Neuron (in vitro differentiated cells): ENCODE data around the gene PDCL2.
"Not testable (repeated sequence)": the region's sequence is repeated elsewhere in the genome, so short reads cannot be mapped to it uniquely, and the experiment has no call there.

Experiments used
- H2AFZ ChIP-seq: one replicate; pipeline ENCODE4 v1.6.1; 2013; ENCODE audit warnings: low read depth, mild to moderate bottlenecking, inconsistent platforms, low read length, moderate library complexity
- H3K27me3 ChIP-seq: one replicate; pipeline ENCODE4 v1.6.1; 2013; ENCODE audit warnings: low read length; ENCODE audit not compliant: insufficient read depth
- H3K36me3 ChIP-seq: one replicate; pipeline ENCODE4 v1.6.1; 2013; ENCODE audit warnings: low read length; ENCODE audit not compliant: insufficient read depth
- H3K4me1 ChIP-seq: one replicate; pipeline ENCODE4 v1.6.1; 2013; ENCODE audit warnings: low read length; ENCODE audit not compliant: insufficient read depth
- H3K4me3 ChIP-seq: 2 replicates; pipeline ENCODE4 v1.5.1; 2013; ENCODE audit warnings: mild to moderate bottlenecking, low read length, moderate library complexity
- H3K9me3 ChIP-seq: one replicate; pipeline ENCODE4 v1.6.1; 2013; ENCODE audit warnings: low read length

The PDCL2 gene

DNA sequence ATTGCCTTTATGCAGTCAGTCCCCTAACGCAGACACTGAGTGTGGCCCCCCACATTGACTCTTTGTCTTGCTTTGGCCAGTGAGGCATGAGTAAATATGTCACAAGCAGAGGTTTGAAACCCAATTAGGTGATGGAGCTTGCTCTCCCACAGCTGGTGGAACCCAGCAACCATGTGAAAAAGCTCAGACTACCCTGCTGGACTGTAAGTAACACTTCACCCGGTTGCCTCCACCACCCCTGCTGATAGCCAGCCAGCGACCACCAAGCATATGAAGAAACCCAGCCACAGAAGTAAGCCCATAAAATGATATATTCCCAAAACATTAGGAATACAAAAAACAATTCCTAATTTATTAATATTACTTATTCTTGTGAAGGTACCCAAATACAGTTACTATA, 21.6 kb upstream of the PDCL2 start:
- Histone ChIP-seq H3K36me3 (peaks cover 10% of the 10 kb centered on the region), H2AFZ (no peak overlapping the region), H3K9me3 (no peaks in the 10 kb centered on the region), H3K4me3 (no peak overlapping the region), H3K27me3 (no peaks in the 10 kb centered on the region), H3K4me1 (peaks cover 2% of the 10 kb centered on the region)

- Histone ChIP-seq H2AFZ (no peak overlapping the region), H3K4me3 (no peak overlapping the region), H3K9me3 (no peaks in the 10 kb centered on the region), H3K4me1 (peaks cover 2% of the 10 kb centered on the region), H3K36me3 (peaks cover 12% of the 10 kb centered on the region), H3K27me3 (no peaks in the 10 kb centered on the region)
Measured at GRCh38 chr4:55612341-55612740, 20.3 kb upstream of the PDCL2 start.

DNA sequence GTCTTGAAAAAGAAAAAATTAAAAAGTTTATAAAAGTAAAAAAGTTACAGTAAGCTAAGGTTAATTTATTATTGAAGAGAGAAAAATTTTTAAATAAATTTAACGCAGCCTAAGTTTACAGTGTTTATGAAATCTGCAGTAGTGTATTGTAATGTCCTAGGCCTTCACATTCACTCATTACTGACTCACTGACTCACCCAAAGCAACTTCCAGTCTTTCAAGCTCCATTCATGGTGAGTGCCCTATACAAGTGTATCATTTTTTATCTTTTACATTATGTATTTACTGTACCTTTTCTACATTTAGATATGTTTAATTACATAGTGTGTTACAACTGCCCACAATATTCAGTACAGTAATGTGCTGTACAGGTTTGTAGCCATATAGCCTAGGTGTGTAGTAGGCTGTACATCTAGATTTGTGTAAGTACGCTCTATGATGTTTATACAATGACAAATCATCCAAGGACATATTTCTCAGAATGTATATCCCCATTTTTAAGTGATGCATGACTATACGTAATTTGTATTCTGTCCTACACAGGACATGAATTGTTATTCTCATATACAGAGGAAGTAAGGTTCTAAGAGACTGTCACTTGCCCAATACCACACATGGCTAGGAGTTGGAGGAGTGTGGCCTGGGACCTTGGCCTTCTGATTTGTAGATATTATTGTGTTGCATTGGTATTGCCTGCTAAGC, 19.5 kb upstream of the PDCL2 start:
- peaks cover 12% of the 10 kb centered on the region for H3K36me3 ChIP-seq

DNA sequence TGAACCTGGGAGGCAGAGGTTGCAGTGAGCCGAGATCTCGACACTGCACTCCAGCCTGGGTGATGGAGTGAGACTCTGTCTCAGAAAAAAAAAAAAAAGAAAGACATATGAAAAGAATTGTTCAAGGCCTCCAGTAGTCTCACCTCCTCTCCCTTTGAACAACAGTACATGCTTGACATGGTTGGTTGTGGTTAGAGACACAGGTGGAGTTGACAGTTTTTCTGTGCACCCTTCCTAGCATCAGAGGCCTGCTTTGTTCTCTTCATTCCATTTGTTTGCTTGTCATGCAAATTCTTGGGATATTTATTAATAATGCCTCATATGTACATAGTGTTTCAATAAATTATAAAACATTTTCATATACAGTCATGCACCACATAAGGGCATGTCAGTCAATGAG, 18.3 kb upstream of the PDCL2 start:
- H3K36me3 ChIP-seq: peaks cover 12% of the 10 kb centered on the region
- no peak overlapping the region for H2AFZ ChIP-seq
- no peak overlapping the region for H3K4me3 ChIP-seq
- H3K27me3 ChIP-seq: no peaks in the 10 kb centered on the region
- H3K9me3 ChIP-seq: no peaks in the 10 kb centered on the region
- H3K4me1 ChIP-seq: peaks cover 2% of the 10 kb centered on the region

More for the DNA sequence above, 19.5 kb upstream of the PDCL2 start:
- H2AFZ ChIP-seq: no peak overlapping the region
- no peaks in the 10 kb centered on the region for H3K27me3 ChIP-seq
- no peak overlapping the region for H3K4me3 ChIP-seq
- peaks cover 2% of the 10 kb centered on the region for H3K4me1 ChIP-seq
- no peaks in the 10 kb centered on the region for H3K9me3 ChIP-seq

GRCh38 chr4:55609393-55609866, 17.4 kb upstream of the PDCL2 start:
- Histone ChIP-seq H2AFZ (no peak overlapping the region), H3K36me3 (peaks cover 19% of the 10 kb centered on the region), H3K4me1 (peaks cover 2% of the 10 kb centered on the region), H3K9me3 (no peaks in the 10 kb centered on the region), H3K4me3 (no peak overlapping the region), H3K27me3 (no peaks in the 10 kb centered on the region)

DNA sequence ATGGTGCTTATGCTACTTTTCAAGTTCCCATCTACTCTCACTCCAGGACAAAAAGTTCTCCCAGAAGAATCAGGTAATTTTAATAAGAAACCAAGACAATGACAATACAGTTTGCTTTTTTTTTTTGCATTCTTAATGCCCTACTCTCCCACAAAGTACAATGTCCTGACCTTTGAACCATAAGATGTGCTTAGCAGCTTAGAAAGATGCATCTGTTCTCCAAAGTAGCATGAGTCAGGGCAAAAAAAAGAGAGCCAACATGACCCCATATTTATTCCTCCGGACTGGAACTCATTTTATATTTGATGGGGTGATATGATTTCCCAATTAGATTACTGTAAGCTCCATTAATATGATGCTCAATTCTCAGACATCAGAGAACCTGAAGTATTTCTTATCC, 16.5 kb upstream of the PDCL2 start:
- H3K4me3 ChIP-seq: no peak overlapping the region
- H3K4me1 ChIP-seq: peaks cover 2% of the 10 kb centered on the region
- H3K36me3 ChIP-seq: peaks cover 21% of the 10 kb centered on the region
- H3K27me3 ChIP-seq: no peaks in the 10 kb centered on the region
- H3K9me3 ChIP-seq: no peaks in the 10 kb centered on the region
- H2AFZ ChIP-seq: no peak overlapping the region

GRCh38 chr4:55604996-55605395, 13.0 kb upstream of the PDCL2 start:
- H3K9me3 ChIP-seq: no peaks in the 10 kb centered on the region
- peaks cover 17% of the 10 kb centered on the region for H3K36me3 ChIP-seq
- H3K27me3 ChIP-seq: no peaks in the 10 kb centered on the region
- H2AFZ ChIP-seq: no peak overlapping the region
- H3K4me1 ChIP-seq: no peaks in the 10 kb centered on the region
- no peak overlapping the region for H3K4me3 ChIP-seq

- Histone ChIP-seq H3K4me1 (no peaks in the 10 kb centered on the region), H3K4me3 (no peak overlapping the region), H3K9me3 (no peaks in the 10 kb centered on the region), H2AFZ (no peak overlapping the region), H3K27me3 (no peaks in the 10 kb centered on the region), H3K36me3 (peaks cover 35% of the 10 kb centered on the region)
Measured at GRCh38 chr4:55600640-55601039, 8.6 kb upstream of the PDCL2 start.

DNA sequence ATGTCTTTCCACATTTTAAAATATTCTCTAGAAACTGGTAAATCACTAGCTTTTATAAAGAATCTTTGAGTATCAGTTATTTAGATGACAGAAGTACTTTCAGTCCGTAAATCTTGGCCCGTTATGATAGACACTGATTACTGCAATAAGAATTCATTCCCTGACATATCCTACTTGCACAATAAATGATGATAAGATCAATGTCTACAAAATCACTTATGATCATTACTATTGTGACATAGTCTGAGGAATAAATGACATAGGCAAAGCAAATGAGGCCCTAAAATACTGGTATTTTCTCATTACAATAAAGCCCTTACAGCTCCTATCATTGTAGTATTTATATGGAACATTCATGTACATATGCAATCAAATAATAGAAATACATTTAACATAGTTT, 6.6 kb upstream of the PDCL2 start:
- H3K4me3 ChIP-seq: no peak overlapping the region
- peaks cover 26% of the 10 kb centered on the region for H3K36me3 ChIP-seq
- no peak overlapping the region for H2AFZ ChIP-seq
- no peaks in the 10 kb centered on the region for H3K4me1 ChIP-seq
- H3K9me3 ChIP-seq: no peaks in the 10 kb centered on the region
- H3K27me3 ChIP-seq: no peaks in the 10 kb centered on the region

- Histone ChIP-seq H3K4me3 (no peak overlapping the region), H3K36me3 (no peaks in the 10 kb centered on the region), H3K4me1 (no peaks in the 10 kb centered on the region), H3K9me3 (no peaks in the 10 kb centered on the region), H3K27me3 (no peaks in the 10 kb centered on the region), H2AFZ (no peak overlapping the region)
Measured at GRCh38 chr4:55588160-55588559, 3.9 kb downstream of the PDCL2 start.

GRCh38 chr4:55582773-55583172, 9.3 kb downstream of the PDCL2 start:
- not testable (repeated sequence) for H3K27me3 ChIP-seq, H3K4me1 ChIP-seq, H3K4me3 ChIP-seq, H3K9me3 ChIP-seq, H2AFZ ChIP-seq, H3K36me3 ChIP-seq

GRCh38 chr4:55578341-55579010, 13.6 kb downstream of the PDCL2 start:
- Histone ChIP-seq H3K4me1 (no peaks in the 10 kb centered on the region), H3K4me3 (no peak overlapping the region), H3K9me3 (no peaks in the 10 kb centered on the region), H3K27me3 (no peaks in the 10 kb centered on the region), H3K36me3 (no peaks in the 10 kb centered on the region), H2AFZ (no peak overlapping the region)

- Histone ChIP-seq H3K4me1 (no peaks in the 10 kb centered on the region), H3K27me3 (no peaks in the 10 kb centered on the region), H3K36me3 (no peaks in the 10 kb centered on the region), H2AFZ (no peak overlapping the region), H3K4me3 (no peak overlapping the region), H3K9me3 (no peaks in the 10 kb centered on the region)
Measured at GRCh38 chr4:55575513-55575912, 16.5 kb downstream of the PDCL2 start.
